Ishikawa (cell line): ENCODE data around the gene CNTN4.

Source experiments
- CEBPB ChIP-seq: IDR thresholded peaks from 2 replicates; pipeline ENCODE4 v1.6.1; 2012
- CREB1 ChIP-seq: IDR thresholded peaks from 2 replicates; pipeline ENCODE4 v1.6.1; 2012; ENCODE audit warnings: low read depth
- EGR1 ChIP-seq: IDR thresholded peaks from 2 replicates; pipeline ENCODE4 v1.6.1; 2012
- EP300 ChIP-seq: IDR thresholded peaks from 2 replicates; pipeline ENCODE4 v1.6.1; 2012; ENCODE audit warnings: borderline replicate concordance
- FOXM1 ChIP-seq: IDR thresholded peaks from 2 replicates; pipeline ENCODE4 v1.6.1; 2012; ENCODE audit warnings: low read depth, borderline replicate concordance
- NFIC ChIP-seq: IDR thresholded peaks from 2 replicates; pipeline ENCODE4 v1.6.1; 2012
- RAD21 ChIP-seq: IDR thresholded peaks from 2 replicates; pipeline ENCODE4 v1.6.1; 2012; ENCODE audit warnings: low read depth
- TAF1 ChIP-seq: IDR thresholded peaks from 2 replicates; pipeline ENCODE4 v1.6.1; 2012; ENCODE audit warnings: low read depth, mild to moderate bottlenecking
- TCF12 ChIP-seq: IDR thresholded peaks from 2 replicates; pipeline ENCODE4 v1.6.1; 2012; ENCODE audit warnings: low read depth
- TEAD4 ChIP-seq: IDR thresholded peaks from 2 replicates; pipeline ENCODE4 v1.6.1; 2012
- YY1 ChIP-seq: IDR thresholded peaks from 2 replicates; pipeline ENCODE4 v1.6.1; 2012; ENCODE audit warnings: low read depth
- ZBTB7A ChIP-seq: IDR thresholded peaks from 2 replicates; pipeline ENCODE4 v1.6.1; 2012; ENCODE audit warnings: low read depth
- TF ChIP-seq, protein P1 (sequence below): IDR thresholded peaks from 2 replicates; pipeline ENCODE4 v1.6.1; 2012
- TF ChIP-seq, protein P2 (sequence below): IDR thresholded peaks from 2 replicates; pipeline ENCODE4 v1.6.1; 2012
- TF ChIP-seq, protein P3 (sequence below): IDR thresholded peaks from 2 replicates; pipeline ENCODE4 v1.6.1; 2012; ENCODE audit warnings: low read depth, mild to moderate bottlenecking

Gene CNTN4

DNA sequence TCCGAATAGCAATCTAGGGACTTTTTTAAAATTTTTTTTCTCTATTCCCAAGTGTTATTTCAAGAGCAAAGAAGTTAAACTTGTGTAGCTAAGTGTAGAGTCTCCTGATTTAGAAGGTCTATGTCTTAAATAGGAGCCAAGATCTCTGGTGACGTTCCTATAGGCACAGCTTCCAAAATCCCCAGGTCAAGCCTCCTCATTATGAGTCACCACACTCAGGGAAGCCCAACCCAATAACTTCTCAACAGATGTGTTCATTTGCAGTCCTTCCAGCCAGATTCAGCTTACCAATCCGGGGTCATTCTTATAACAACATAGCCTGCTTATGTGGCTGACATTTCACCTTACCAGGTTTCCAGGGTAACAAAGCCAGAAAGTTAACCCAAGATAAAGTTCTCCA lies 741.2 kb downstream of the CNTN4 start:
- TF ChIP-seq, protein P1, sequence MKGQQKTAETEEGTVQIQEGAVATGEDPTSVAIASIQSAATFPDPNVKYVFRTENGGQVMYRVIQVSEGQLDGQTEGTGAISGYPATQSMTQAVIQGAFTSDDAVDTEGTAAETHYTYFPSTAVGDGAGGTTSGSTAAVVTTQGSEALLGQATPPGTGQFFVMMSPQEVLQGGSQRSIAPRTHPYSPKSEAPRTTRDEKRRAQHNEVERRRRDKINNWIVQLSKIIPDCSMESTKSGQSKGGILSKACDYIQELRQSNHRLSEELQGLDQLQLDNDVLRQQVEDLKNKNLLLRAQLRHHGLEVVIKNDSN, result no peak
- TF ChIP-seq FOXM1, result no peak
- TF ChIP-seq CEBPB, result no peak
- TF ChIP-seq EP300, result no peak
- TF ChIP-seq YY1, result no peak
- TF ChIP-seq TAF1, result no peak
- TF ChIP-seq RAD21, result no peak
- TF ChIP-seq ZBTB7A, result no peak
- TF ChIP-seq, protein P2, sequence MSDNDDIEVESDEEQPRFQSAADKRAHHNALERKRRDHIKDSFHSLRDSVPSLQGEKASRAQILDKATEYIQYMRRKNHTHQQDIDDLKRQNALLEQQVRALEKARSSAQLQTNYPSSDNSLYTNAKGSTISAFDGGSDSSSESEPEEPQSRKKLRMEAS, result no peak
- TF ChIP-seq CREB1, result no peak
- no peak for TF ChIP-seq EGR1
- TF ChIP-seq TEAD4, result no peak
- no peak for TF ChIP-seq NFIC
- TF ChIP-seq, protein P3, sequence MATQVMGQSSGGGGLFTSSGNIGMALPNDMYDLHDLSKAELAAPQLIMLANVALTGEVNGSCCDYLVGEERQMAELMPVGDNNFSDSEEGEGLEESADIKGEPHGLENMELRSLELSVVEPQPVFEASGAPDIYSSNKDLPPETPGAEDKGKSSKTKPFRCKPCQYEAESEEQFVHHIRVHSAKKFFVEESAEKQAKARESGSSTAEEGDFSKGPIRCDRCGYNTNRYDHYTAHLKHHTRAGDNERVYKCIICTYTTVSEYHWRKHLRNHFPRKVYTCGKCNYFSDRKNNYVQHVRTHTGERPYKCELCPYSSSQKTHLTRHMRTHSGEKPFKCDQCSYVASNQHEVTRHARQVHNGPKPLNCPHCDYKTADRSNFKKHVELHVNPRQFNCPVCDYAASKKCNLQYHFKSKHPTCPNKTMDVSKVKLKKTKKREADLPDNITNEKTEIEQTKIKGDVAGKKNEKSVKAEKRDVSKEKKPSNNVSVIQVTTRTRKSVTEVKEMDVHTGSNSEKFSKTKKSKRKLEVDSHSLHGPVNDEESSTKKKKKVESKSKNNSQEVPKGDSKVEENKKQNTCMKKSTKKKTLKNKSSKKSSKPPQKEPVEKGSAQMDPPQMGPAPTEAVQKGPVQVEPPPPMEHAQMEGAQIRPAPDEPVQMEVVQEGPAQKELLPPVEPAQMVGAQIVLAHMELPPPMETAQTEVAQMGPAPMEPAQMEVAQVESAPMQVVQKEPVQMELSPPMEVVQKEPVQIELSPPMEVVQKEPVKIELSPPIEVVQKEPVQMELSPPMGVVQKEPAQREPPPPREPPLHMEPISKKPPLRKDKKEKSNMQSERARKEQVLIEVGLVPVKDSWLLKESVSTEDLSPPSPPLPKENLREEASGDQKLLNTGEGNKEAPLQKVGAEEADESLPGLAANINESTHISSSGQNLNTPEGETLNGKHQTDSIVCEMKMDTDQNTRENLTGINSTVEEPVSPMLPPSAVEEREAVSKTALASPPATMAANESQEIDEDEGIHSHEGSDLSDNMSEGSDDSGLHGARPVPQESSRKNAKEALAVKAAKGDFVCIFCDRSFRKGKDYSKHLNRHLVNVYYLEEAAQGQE, result no peak

DNA sequence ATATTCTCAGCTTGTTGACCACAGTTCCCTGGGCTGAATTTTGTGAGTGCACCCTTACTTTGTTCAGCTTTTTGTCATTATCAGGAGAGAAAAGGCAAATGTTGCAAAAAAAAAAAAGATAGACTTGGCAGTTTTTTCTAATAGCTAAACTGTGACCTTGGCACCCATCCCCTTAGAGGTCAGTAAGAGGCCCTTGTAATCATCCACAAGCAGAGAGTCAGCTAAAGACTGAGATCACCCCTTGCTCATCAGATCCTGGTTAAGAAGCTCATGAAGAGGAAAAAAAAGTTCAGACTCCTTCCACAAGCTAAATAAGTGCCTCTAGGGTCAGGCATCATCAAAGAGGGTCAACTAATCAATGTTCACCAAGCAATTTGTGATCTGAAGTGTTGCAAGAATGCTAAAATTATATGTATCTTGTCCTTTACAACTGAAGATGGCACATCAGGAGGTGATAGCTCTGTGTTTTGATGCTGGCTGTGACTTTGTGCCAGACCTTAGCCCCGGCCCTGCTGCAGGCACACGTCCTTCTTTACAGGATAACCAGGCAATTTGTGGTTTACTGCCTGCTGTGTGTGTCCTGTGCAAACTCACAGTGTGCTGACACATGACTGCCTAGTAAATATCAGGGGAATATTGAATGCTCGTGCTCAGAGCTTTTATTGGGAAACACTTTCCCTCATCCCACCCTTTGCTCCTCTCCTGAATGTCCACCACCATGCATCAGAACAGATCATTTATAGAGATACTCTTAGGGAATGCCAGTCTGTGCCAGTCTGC lies 748.6 kb downstream of the CNTN4 start:
- TF ChIP-seq, protein P1, result no peak
- no peak for TF ChIP-seq TCF12

DNA sequence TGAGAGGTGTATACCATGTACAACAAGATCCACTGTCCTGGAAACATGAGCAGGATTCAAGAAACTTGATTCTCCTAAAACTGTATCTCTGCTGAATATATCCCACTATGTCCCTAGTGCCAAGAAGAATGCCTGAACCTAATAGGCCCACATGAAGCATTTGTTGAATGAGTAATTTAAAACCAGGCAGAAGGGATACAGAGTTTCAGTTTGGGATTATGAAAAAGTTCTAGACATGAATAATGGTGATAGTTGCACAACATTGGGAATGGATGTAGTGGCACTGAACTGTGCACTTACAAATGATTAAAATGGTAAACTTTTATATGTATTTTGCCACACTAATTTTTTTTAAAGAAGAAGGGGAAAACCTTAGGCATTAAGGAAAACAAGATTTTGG lies 750.4 kb downstream of the CNTN4 start:
- TF ChIP-seq FOXM1 (no peak), CEBPB (no peak)
- TF ChIP-seq, protein P1, result no peak
- TF ChIP-seq, protein P3, result no peak
- TF ChIP-seq, protein P2, result no peak

DNA sequence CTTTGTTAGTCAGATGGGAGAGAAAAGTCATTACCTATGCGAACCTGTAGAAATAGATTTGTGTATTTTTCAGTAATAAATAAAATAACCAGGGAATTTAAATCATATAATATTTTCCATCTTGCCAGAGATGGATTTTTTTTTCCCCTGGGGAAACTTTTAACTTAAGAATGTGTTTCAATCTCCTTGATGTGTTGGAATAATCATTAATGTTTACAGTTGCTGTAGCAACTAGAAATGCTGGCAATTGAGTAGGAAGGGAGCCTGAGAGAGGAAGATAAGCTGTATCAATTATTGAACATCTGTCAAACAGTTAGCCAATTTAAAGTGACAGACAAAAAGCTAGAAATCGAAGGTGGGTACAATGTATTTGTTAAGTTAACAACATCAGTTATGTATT lies 752.0 kb downstream of the CNTN4 start:
- TF ChIP-seq ZBTB7A (no peak), CREB1 (no peak), TEAD4 (no peak), YY1 (no peak), RAD21 (no peak), FOXM1 (no peak), TAF1 (no peak), CEBPB (no peak), EP300 (no peak), NFIC (no peak), TCF12 (no peak), EGR1 (no peak)
- TF ChIP-seq, protein P1, result no peak
- TF ChIP-seq, protein P2, result no peak
- TF ChIP-seq, protein P3, result no peak
